ENCODE data around the gene TNPO3. TPM values are rescaled to one million over a fixed set of nuclear protein-coding genes. Genes with fewer than 3 reads are reported as not detected.
"Not testable (repeated sequence)": the region's sequence is repeated elsewhere in the genome, so short reads cannot be mapped to it uniquely, and the experiment has no call there.

The TNPO3 gene
- total RNA-seq, 1 donor from 2014 or later, result 36.0 TPM

GRCh38 chr7:129037585-129037984, 17.3 kb downstream of the TNPO3 start:
- intact Hi-C loops (cut with DNase I), result no loop called here
- ATAC-seq (no peak), DNase-seq (ENCODE audit: missing footprints) (no peak)

- intact Hi-C loops (cut with DNase I), result no loop called here
- no peak for ATAC-seq
- DNase-seq (ENCODE audit: missing footprints), result no peak
Measured at GRCh38 chr7:129032017-129032416, 22.9 kb downstream of the TNPO3 start.

GRCh38 chr7:129030440-129030839, 24.5 kb downstream of the TNPO3 start:
- intact Hi-C loops (cut with DNase I), result no loop called here
- DNase-seq (ENCODE audit: missing footprints) (no peak), ATAC-seq (no peak)

GRCh38 chr7:129024125-129024524, 30.8 kb downstream of the TNPO3 start:
- no peak for DNase-seq (ENCODE audit: missing footprints)
- no peak for ATAC-seq
- intact Hi-C loops (cut with DNase I), result no loop called here

- DNase-seq (ENCODE audit: missing footprints) (no peak), ATAC-seq (no peak)
- intact Hi-C loops (cut with DNase I), result no loop called here
Measured at GRCh38 chr7:129021656-129022055, 33.3 kb downstream of the TNPO3 start.

GRCh38 chr7:129017933-129018538, 36.9 kb downstream of the TNPO3 start:
- DNase-seq (ENCODE audit: missing footprints) (no peak), ATAC-seq (no peak)
- intact Hi-C loops (cut with DNase I), result no loop called here

GRCh38 chr7:129017264-129017663, 37.6 kb downstream of the TNPO3 start:
- intact Hi-C loops (cut with DNase I), result no loop called here
- ATAC-seq, result no peak
- DNase-seq (ENCODE audit: missing footprints), result no peak

GRCh38 chr7:129014501-129015101, 40.3 kb downstream of the TNPO3 start:
- intact Hi-C loops (cut with DNase I), result no loop called here
- DNase-seq (ENCODE audit: missing footprints), result no peak
- ATAC-seq, result no peak

GRCh38 chr7:129013048-129013724, 41.7 kb downstream of the TNPO3 start:
- intact Hi-C loops (cut with DNase I), result no loop called here
- no peak for ATAC-seq
- DNase-seq (ENCODE audit: missing footprints), result no peak

GRCh38 chr7:129012641-129013040, 42.3 kb downstream of the TNPO3 start:
- no peak for DNase-seq (ENCODE audit: missing footprints)
- ATAC-seq, result no peak
- intact Hi-C loops (cut with DNase I), result no loop called here

- ATAC-seq (no peak), DNase-seq (ENCODE audit: missing footprints) (no peak)
- intact Hi-C loops (cut with DNase I), result no loop called here
Measured at GRCh38 chr7:129010075-129010474, 44.8 kb downstream of the TNPO3 start.

- DNase-seq (ENCODE audit: missing footprints) (no peak), ATAC-seq (no peak)
- intact Hi-C loops (cut with DNase I), result no loop called here
Measured at GRCh38 chr7:129009437-129009836, 45.5 kb downstream of the TNPO3 start.

- intact Hi-C loops (cut with DNase I), result no loop called here
- no peak for DNase-seq (ENCODE audit: missing footprints)
Measured at GRCh38 chr7:129008645-129009414, 46.1 kb downstream of the TNPO3 start.

GRCh38 chr7:129007572-129007971, 47.3 kb downstream of the TNPO3 start:
- DNase-seq (ENCODE audit: missing footprints) (no peak), ATAC-seq (no peak)
- intact Hi-C loops (cut with DNase I), result no loop called here

More at GRCh38 chr7:129008645-129009414, 46.1 kb downstream of the TNPO3 start:
- no peak for ATAC-seq

GRCh38 chr7:129006636-129007414, 48.1 kb downstream of the TNPO3 start:
- intact Hi-C loops (cut with DNase I), result no loop called here
- ATAC-seq, result no peak
- no peak for DNase-seq (ENCODE audit: missing footprints)

- ATAC-seq (no peak), DNase-seq (ENCODE audit: missing footprints) (no peak)
- intact Hi-C loops (cut with DNase I), result no loop called here
Measured at GRCh38 chr7:129005186-129005585, 49.7 kb downstream of the TNPO3 start.

GRCh38 chr7:128997181-128997580, 57.7 kb downstream of the TNPO3 start:
- ATAC-seq (no peak), DNase-seq (ENCODE audit: missing footprints) (no peak)
- intact Hi-C loops (cut with DNase I), result no loop called here

- ATAC-seq; DNase-seq (ENCODE audit: missing footprints); intact Hi-C loops (cut with DNase I): not testable (repeated sequence)
Measured at GRCh38 chr7:128994560-128994959, 60.4 kb downstream of the TNPO3 start.

- no peak for DNase-seq (ENCODE audit: missing footprints)
Measured at GRCh38 chr7:128993419-128993818, 61.5 kb downstream of the TNPO3 start.

More at GRCh38 chr7:128993419-128993818, 61.5 kb downstream of the TNPO3 start:
- no peak for ATAC-seq
- intact Hi-C loops (cut with DNase I), result no loop called here
